ENCODE results near the gene DDX42.

DNA sequence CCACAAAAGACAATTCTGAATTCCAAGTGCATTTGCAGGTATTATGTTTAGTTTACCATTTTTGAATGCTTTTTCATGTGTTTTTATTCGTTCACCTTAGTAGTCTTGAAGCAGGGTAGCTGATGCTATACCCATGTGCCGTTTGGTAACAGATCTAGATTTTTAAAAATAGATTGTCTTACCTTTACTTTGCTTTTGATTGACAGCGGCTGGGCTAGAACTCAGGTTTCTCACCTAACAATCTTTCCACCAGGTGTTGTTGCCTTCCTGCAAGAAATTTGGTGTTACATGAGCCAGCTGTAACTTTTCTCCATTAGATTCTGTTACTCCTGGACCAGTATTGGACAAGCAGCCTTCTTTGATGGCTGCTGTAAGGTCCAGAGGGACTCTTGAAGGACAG, 55.0 kb downstream of the DDX42 start:
- TF ChIP-seq, protein P1, sequence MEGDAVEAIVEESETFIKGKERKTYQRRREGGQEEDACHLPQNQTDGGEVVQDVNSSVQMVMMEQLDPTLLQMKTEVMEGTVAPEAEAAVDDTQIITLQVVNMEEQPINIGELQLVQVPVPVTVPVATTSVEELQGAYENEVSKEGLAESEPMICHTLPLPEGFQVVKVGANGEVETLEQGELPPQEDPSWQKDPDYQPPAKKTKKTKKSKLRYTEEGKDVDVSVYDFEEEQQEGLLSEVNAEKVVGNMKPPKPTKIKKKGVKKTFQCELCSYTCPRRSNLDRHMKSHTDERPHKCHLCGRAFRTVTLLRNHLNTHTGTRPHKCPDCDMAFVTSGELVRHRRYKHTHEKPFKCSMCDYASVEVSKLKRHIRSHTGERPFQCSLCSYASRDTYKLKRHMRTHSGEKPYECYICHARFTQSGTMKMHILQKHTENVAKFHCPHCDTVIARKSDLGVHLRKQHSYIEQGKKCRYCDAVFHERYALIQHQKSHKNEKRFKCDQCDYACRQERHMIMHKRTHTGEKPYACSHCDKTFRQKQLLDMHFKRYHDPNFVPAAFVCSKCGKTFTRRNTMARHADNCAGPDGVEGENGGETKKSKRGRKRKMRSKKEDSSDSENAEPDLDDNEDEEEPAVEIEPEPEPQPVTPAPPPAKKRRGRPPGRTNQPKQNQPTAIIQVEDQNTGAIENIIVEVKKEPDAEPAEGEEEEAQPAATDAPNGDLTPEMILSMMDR (IDR thresholded peaks at IDR 0.05), result no peak
- TF ChIP-seq EZH2 (IDR thresholded peaks at IDR 0.05; ENCODE audit: borderline replicate concordance, insufficient read depth, low read depth, low read length, poor library complexity, severe bottlenecking), result no peak
